DMS53 (cell line): ENCODE data around the gene EREG.
"Not testable (repeated sequence)": the region's sequence is repeated elsewhere in the genome, so short reads cannot be mapped to it uniquely, and the experiment has no call there.

ENCODE experiments used
- DNase-seq: peaks from one replicate; lab custom pipeline; 2025; lab: John Stamatoyannopoulos, UW

EREG gene, protein sequence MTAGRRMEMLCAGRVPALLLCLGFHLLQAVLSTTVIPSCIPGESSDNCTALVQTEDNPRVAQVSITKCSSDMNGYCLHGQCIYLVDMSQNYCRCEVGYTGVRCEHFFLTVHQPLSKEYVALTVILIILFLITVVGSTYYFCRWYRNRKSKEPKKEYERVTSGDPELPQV

GRCh38 chr4:74364652-74365491 lies at the start of gene EREG:
Gene EREG, plus strand, starts transcription at chr4:74365145. Its CDS starts 164 bp downstream, at chr4:74365309.
- peak; percentile 51 for DNase-seq

- no peak for DNase-seq
Observed at GRCh38 chr4:74315376-74315775, 49.6 kb upstream of the EREG start.

GRCh38 chr4:74316397-74316796 lies 48.5 kb upstream of the EREG start:
- DNase-seq = no peak

DNA sequence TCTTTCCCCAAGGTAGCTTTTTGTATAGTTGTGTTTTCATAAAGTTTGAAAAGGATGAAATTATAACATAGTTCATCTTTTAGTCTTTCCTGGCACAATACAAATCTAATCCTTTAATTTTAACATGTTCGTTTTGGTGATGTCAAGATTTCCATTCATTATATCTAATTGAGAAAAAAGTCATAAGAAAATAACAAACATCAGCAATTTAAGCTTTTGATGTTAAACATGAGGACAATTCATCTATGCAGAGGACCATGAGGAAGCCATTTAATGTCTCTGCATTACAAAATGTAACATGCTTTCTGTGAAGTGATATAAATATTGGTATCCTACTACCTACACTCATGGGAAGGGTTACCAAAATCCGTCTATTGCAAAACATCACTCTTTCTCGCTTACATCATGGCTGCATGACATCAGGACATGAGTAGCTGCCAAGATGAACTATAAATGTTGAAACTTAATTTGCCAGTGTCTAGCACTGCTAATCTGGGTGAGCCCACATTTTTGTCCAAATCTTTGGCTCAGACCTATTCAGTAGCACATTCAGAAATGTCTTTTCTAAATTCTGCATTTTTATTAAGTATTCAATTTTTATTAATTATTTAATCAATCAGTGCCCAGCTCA lies 47.2 kb upstream of the EREG start:
- no peak for DNase-seq

GRCh38 chr4:74318276-74318675 lies 46.7 kb upstream of the EREG start:
- DNase-seq = no peak

GRCh38 chr4:74319470-74319869 lies 45.5 kb upstream of the EREG start:
- no peak for DNase-seq

- peak; percentile 86 for DNase-seq
Observed at GRCh38 chr4:74320559-74321118, 44.3 kb upstream of the EREG start.

DNA sequence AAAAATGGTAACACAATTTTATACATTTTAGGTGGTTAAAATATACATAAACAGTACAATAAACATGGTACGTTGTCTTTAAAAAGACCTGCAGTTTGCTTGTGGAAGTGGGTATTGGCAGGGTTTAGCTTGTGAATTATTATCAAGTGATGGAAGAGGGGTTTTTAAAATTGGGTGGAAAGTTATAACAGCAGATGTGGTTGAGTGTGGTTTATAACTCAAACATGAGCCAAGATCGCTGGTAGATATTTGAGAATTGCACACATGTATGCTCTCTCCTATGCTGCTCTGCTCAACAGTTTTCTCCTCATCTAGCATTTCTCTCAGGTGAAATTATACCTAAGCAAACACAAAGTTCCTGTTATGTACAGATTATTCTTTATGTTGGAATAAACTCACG lies 42.6 kb upstream of the EREG start:
- DNase-seq = no peak

DNA sequence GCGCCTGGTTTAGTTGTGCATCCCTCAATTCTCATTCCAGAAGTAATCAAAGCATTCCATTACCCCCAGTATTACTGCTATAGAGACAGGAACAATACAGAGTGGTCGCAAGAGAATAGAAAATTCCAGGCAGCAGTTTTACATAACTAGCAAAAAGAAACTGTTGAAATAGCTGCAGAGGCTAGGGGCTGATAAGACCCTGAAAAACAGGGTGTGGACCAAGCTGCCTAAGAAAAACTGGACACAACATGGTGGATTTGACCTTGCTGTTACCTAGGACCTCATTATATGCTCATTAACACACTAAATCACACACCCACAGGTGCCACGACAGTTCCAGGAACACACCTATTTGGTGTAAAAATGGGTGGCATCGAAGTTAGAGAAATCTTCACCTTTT lies 41.3 kb upstream of the EREG start:
- no peak for DNase-seq

DNA sequence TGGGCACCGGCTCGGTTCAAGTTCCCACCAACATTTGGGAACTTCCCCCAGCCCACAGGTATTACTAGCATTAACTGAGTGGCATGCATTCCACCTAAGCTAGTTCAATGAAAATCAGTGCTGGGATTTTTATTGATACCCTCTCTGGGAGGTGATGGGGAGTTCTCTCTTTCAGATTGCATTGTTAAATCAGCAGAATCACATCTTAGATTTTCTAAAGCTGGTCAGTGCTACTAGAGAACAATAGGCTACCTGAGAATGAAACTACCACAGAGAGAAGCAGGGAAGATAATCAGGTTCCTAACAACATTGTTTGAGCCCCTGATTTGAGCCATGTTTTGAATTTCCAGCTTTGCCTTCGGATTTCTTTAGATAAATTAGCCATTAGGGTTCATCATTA lies 40.7 kb upstream of the EREG start:
- DNase-seq = no peak

DNA sequence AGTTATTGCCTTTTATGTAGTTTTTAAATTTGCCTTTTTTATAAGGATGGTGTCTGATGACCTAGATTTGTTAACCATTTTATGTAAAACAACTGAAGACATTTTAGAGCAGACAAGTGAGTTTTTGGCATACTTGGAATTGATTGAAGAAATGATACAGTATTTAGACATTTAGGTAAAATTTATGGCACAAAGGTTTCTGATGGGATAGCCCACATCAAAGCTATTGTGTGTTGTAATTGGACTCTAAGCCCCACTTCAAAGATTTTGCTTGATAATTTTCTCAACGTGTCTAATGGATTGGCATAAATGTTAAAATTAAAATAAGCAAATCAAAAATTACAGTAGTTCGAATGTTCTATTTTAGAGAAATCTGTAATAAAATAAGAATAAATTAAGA lies 39.1 kb upstream of the EREG start:
- DNase-seq = no peak

DNA sequence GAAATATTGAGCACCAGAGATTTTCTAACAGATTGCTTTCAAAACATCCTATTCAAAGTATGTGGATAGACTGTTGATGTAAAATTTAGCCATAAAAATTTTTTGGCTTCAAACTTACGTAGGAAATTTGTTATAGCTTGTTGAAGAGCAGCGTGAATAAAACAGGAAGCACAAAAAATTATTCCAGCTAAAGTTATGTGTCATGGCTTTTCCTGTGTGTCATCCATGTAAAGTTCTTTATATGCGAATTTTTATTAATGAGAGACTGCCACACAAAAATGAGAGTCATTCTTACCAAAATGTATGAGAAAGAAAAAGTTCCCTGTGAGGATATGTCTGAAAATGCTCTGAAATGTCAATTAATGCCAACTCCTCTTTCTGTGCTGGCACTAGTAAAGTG lies 37.2 kb upstream of the EREG start:
- no peak for DNase-seq

DNA sequence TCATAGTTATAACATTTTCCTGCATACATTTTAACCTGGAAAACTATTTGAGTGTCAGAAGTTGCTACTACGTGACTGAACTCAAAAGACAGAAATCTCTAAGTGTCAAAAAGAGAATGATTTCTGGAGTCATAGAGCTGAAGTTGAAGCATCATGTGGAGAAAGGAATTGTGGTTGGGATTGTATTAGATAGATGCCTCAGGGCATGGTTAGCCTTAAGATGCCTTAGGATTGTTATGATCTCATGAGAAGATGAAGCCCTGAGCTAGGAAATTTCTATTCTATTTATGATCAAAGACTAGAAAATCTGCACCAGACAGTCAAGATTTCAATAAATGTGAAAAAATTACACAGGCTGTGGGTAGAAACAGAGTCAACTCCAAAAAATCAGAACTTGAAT lies 36.4 kb upstream of the EREG start:
- DNase-seq = no peak

DNA sequence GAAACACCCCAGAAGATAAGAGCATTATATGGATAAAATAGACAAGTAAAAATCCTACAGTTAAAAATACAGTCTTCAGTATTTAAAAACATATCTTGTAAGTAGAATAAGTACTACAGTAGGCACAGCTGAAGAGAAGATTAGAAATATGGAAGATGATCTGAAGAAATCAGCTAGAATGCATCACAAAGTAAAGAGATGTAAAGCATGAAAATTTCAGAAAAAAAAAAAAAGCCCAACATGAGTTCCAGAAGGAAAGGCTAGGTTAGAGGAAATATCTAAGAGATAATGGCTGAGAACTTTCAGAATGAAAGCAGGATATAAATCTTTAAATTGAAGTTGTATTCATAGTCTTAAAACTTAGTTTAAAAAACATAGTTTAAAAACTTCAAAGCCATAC lies 35.6 kb upstream of the EREG start:
- no peak for DNase-seq

GRCh38 chr4:74330295-74330750 lies 34.6 kb upstream of the EREG start:
- DNase-seq = no peak

GRCh38 chr4:74331252-74331651 lies 33.7 kb upstream of the EREG start:
- no peak for DNase-seq

DNA sequence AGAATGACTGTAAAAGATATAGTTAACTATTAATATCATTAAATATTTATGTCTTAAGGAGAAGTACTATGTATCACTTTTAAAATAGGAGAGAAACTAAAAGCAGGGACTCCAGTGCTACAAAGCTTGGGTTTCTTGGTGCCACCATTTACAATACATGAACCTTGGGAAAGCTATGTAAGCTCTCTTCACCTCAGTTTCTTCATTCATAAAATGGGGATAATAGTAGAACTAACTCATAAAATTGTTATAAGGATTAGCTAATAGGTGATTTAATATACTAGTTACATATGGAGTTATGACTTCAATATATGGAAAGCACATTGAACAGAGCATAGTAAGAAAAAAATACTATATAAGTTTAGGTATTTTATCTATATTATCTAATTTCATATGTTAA lies 33.0 kb upstream of the EREG start:
- no peak for DNase-seq

DNA sequence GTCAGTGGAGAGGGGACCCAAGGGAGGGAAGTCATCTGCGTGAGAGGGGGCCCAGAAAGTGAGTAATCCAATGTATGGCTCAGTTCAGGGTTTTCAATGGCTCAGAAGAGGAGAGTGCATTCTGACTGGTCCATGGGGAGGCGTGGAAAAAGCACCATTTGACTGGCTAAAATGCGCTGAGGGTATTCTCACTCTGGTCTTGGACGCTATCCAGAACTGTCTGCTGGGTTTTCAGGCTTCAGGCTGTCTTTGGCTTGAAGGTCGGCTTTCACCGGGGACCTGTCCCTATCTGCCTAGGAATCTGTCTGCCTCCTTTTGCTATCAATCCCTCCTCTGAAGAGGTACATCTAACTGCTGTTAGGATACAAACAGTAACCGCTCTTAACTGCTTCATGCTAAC lies 30.3 kb upstream of the EREG start:
- no peak for DNase-seq

DNA sequence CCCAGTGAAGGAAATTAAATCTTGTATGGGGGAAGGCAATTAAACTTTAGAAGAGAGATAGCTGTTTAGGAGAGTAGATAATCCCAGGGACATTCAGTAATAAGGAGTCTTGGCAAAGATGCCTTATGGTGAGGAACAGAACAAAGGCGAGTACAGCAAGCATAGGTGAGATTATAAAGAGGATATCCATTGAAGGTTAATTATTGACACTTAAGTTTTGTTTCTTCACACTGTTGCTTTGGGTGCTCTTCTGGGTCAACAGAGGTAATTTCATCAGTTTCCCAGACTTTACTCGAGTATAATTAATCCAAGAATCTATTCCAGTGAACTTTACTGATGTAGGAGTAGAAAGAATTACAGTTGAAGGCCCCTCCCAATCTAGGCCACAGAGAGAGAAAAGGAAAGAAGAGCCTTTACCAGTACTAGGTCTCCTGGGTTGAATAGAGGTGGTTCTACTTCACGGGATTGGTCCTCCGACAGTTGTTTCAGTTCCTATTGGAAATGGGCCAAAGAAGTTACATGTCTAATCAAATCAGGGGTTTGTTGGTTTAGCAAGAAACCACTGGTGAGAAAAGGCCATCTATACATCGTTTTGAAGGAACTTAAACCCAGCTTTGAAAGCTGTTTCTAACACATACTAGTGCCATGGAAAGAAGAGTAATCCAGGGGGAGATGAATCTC lies 29.5 kb upstream of the EREG start:
- no peak for DNase-seq

GRCh38 chr4:74338792-74339333 lies 26.1 kb upstream of the EREG start:
- DNase-seq = no peak

- no peak for DNase-seq
Observed at GRCh38 chr4:74339501-74339900, 25.4 kb upstream of the EREG start.

- DNase-seq = not testable (repeated sequence)
Observed at GRCh38 chr4:74340421-74340820, 24.5 kb upstream of the EREG start.
